K562 (cell line): Measurements from ENCODE around the gene ZBTB46. TPM values are rescaled to one million over a fixed set of nuclear protein-coding genes. Genes with fewer than 3 reads are reported as not detected.
A peak's percentile ranks its signal among the peaks of the same experiment; 100 is the strongest.

Experiments
- ATAC-seq: fragments of 200-7000 bp; cut with Tn5 transposase; 3 replicates; pipeline ENCODE4 v1.9.1; 2020; ENCODE audit warnings: moderate library complexity
- BruUV-seq: library from RNA; stranded (reverse); fragments of 400-500 nt; replicated peaks from 2 replicates; lab custom pipeline; 2021; lab: Mats Ljungman, UMichigan
- CTCF ChIA-PET: fragments of 300-600 bp; formaldehyde crosslinking; extraction: SDS; loops from one replicate; lab custom pipeline; 2021; ENCODE audit warnings: low intra/inter-chr PET ratio; lab: Yijun Ruan, JAX
- POLR2A ChIA-PET: fragments of 300-600, 350-650 bp; sonication (Branson Sonifier 250); formaldehyde crosslinking; extraction: SDS; loops from one replicate; lab custom pipeline; 2021; ENCODE audit warnings: antibody characterized with exemption, inconsistent platforms; lab: Yijun Ruan, JAX
- DNase-seq, 4 experiments: peaks; one replicate each; pipeline versions ENCODE4 v3.0.0 to v3.0.0-alpha.2; 2011 to 2018; ENCODE audit warnings: low spot score in 3 of 4, mixed read lengths in 3 of 4; ENCODE audit errors: extremely low read depth in 1 of 4
- FAIRE-seq: peaks from 2 replicates; lab custom pipeline; 2011; peaks lifted over from hg19 to GRCh38; lab: Jason Lieb, UNC
- H2AFZ ChIP-seq: 2 replicates; pipeline ENCODE4 v1.6.0; 2011; ENCODE audit warnings: low read depth, low read length, control low read depth, inconsistent platforms
- H3K27ac ChIP-seq: fragments of 200-600 bp; 3 replicates; pipeline ENCODE4 v1.8.0; 2011; ENCODE audit warnings: low read depth, mild to moderate bottlenecking, control low read depth, inconsistent platforms, low read length, moderate library complexity, mixed read lengths; ENCODE audit errors: extremely low read depth
- H3K27me3 ChIP-seq, 2 experiments: fragments of 300-600 bp in 1 of 2; 2 replicates in 1 of 2; 3 replicates in 1 of 2; pipeline versions ENCODE4 v1.6.0 to v1.8.0; 2011; ENCODE audit warnings: inconsistent platforms in 2 of 2, low read length in 2 of 2, mild to moderate bottlenecking in 1 of 2, mixed read lengths in 1 of 2, moderate library complexity in 1 of 2; ENCODE audit not compliant: control insufficient read depth in 2 of 2, insufficient read depth in 2 of 2
- H3K36me3 ChIP-seq: fragments of 300-600 bp; 3 replicates; pipeline ENCODE4 v1.8.0; 2011; ENCODE audit warnings: mild to moderate bottlenecking, low read length, inconsistent platforms; ENCODE audit not compliant: control insufficient read depth, insufficient read depth
- H3K4me1 ChIP-seq, 2 experiments: fragments of 200-600 bp in 1 of 2; replicated peaks in 1 of 2; 2 replicates in 1 of 2; 3 replicates in 1 of 2; pipeline versions ENCODE4 v1.5.1 to v1.8.0; 2011; ENCODE audit warnings: inconsistent platforms in 2 of 2, low read length in 2 of 2, mild to moderate bottlenecking in 1 of 2, mixed read lengths in 1 of 2, moderate library complexity in 1 of 2; ENCODE audit not compliant: control insufficient read depth in 2 of 2, insufficient read depth in 2 of 2
- H3K4me2 ChIP-seq: 2 replicates; pipeline ENCODE4 v1.6.1; 2011; ENCODE audit warnings: low read length, control low read depth, inconsistent platforms, mixed read lengths; ENCODE audit not compliant: insufficient read depth
- H3K4me3 ChIP-seq: fragments of 200-600 bp; sonication (generic), shearing (Covaris generic); 2 replicates; pipeline ENCODE4 v1.5.1; 2016; ENCODE audit warnings: control low read depth, inconsistent platforms
- H3K79me2 ChIP-seq: fragments of 200-600 bp; 3 replicates; pipeline ENCODE4 v1.8.0; 2011; ENCODE audit warnings: low read length, inconsistent platforms; ENCODE audit not compliant: control insufficient read depth, insufficient read depth
- H3K9ac ChIP-seq, 2 experiments: 2 replicates each; pipeline versions ENCODE4 v1.6.0 to v1.6.1; 2011; ENCODE audit warnings: low read depth in 2 of 2, low read length in 2 of 2, control low read depth in 1 of 2, inconsistent platforms in 1 of 2, mild to moderate bottlenecking in 1 of 2, mixed read lengths in 1 of 2; ENCODE audit not compliant: insufficient read depth in 1 of 2
- H3K9me1 ChIP-seq: one replicate; pipeline ENCODE4 v1.6.0; 2011; ENCODE audit warnings: inconsistent platforms, mild to moderate bottlenecking, low read length, moderate library complexity; ENCODE audit not compliant: control insufficient read depth, insufficient read depth
- H3K9me3 ChIP-seq: replicated peaks from 2 replicates; pipeline ENCODE4 v1.5.1; 2011; ENCODE audit warnings: low read depth, low read length, inconsistent platforms; ENCODE audit not compliant: control insufficient read depth, insufficient read depth
- H4K20me1 ChIP-seq: replicated peaks from 2 replicates; pipeline ENCODE4 v1.6.1; 2011; ENCODE audit warnings: low read length, inconsistent platforms, mixed read lengths; ENCODE audit not compliant: control insufficient read depth, insufficient read depth
- ATF7 ChIP-seq: fragments of 450-650 bp; IDR thresholded peaks from 2 replicates; pipeline ENCODE4 v1.7.1; 2014; ENCODE audit warnings: mild to moderate bottlenecking, moderate library complexity
- FIP1L1 ChIP-seq: fragments of 200-400 bp; formaldehyde crosslinking; IDR thresholded peaks from 2 replicates; pipeline ENCODE4 v1.6.1; 2018; ENCODE audit warnings: mild to moderate bottlenecking, low read depth, low read length; ENCODE audit not compliant: poor library complexity, severe bottlenecking
- MCM7 ChIP-seq, 2 experiments: fragments of 450-650 bp; IDR thresholded peaks; 2 replicates each; pipeline ENCODE4 v1.6.1; 2016 to 2018
- MTA2 ChIP-seq: fragments of 450-650 bp; IDR thresholded peaks from 2 replicates; pipeline ENCODE4 v1.6.1; 2016; ENCODE audit warnings: low read depth
- MYNN ChIP-seq, 2 experiments: sonication (generic); formaldehyde crosslinking in 1 of 2; IDR thresholded peaks; 2 replicates each; pipeline versions ENCODE4 v1.5.0 to v1.6.1; 2016 to 2020; ENCODE audit warnings: antibody characterized with exemption in 1 of 2, missing genetic modification reagents in 1 of 2
- POLR2AphosphoS2 ChIP-seq: IDR thresholded peaks from 2 replicates; pipeline ENCODE4 v1.6.1; 2012; ENCODE audit warnings: low read length, improper control_type of control experiment
- PURB ChIP-seq: sonication (generic); formaldehyde crosslinking; IDR thresholded peaks from 2 replicates; pipeline ENCODE4 v1.9.0; 2021; ENCODE audit warnings: low read depth, mild to moderate bottlenecking, missing genetic modification reagents
- SLC30A9 ChIP-seq: fragments of 250-450 bp; sonication (Bioruptor Pico); IDR thresholded peaks from 2 replicates; pipeline ENCODE4 v1.8.0; 2022; ENCODE audit warnings: mild to moderate bottlenecking, moderate library complexity
- SMARCC2 ChIP-seq: fragments of 450-650 bp; IDR thresholded peaks from 2 replicates; pipeline ENCODE4 v1.6.1; 2017; ENCODE audit warnings: antibody characterized with exemption, moderate library complexity, mild to moderate bottlenecking, low read depth
- SUPT5H ChIP-seq: fragments of 450-650 bp; IDR thresholded peaks from 2 replicates; pipeline ENCODE4 v1.6.1; 2016
- YBX1 ChIP-seq: fragments of 450-650 bp; IDR thresholded peaks from 2 replicates; pipeline ENCODE4 v1.7.1; 2016; ENCODE audit warnings: mild to moderate bottlenecking
- ZC3H4 ChIP-seq: sonication (generic); formaldehyde crosslinking; IDR thresholded peaks from 2 replicates; pipeline ENCODE4 v1.9.0; 2021; ENCODE audit warnings: missing genetic modification reagents, borderline replicate concordance
- ZC3H8 ChIP-seq: fragments of 450-650 bp; IDR thresholded peaks from 2 replicates; pipeline ENCODE4 v1.6.1; 2017
- ZNF75A ChIP-seq: fragments of 450-650 bp; formaldehyde crosslinking; IDR thresholded peaks from 2 replicates; pipeline ENCODE4 v1.4.0; 2020; ENCODE audit warnings: mild to moderate bottlenecking
- WGBS: fragments of 100-300 bp; shearing (Covaris generic); methylation state at CpG from one replicate; pipeline ENCODE4 v1.1.6; 2016; ENCODE audit warnings: low coverage, mixed read lengths; ENCODE audit not compliant: insufficient coverage; ENCODE audit errors: missing lambda C conversion rate; 5-methylcytosine and 5-hydroxymethylcytosine counted together
- in situ Hi-C: fragments of 300-500 bp; cut with MboI; formaldehyde crosslinking; loops from 4 replicates; pipeline ENCODE4 v1.15.0; 2018; ENCODE audit warnings: inconsistent platforms, mixed read lengths
- intact Hi-C: fragments of 100-400 bp; cut with micrococcal nuclease; formaldehyde crosslinking; loops from 2 replicates; pipeline ENCODE4 v1.14.2; 2022
- polyA plus RNA-seq, 8 experiments: library from polyadenylated mRNA; depleted of rRNA in 4 of 8; stranded (reverse) in 5 of 8; unstranded in 3 of 8; fragments of >200 nt; fragmentation: Nextera tagmentation in 2 of 8; fragmentation: Illumina TruSeq in 1 of 8; extraction: Ambion mirVana in 2 of 8; extraction: Trizol in 1 of 8; gene quantifications; 2 replicates each; pipeline versions ENCODE4 v1.2.1 to v1.2.3, GENCODE V29; 2011 to 2014; ENCODE audit warnings: inconsistent platforms in 1 of 8, missing spikeins in 1 of 8
- total RNA-seq, 7 experiments: library from RNA; depleted of rRNA in 6 of 7; stranded (reverse); fragments of >200 nt in 6 of 7; fragmentation: Illumina TruSeq in 2 of 7; extraction: Trizol in 2 of 7; gene quantifications; 2 replicates each; pipeline versions ENCODE4 v1.2.1 to v1.2.3, GENCODE V29; 2011 to 2021; ENCODE audit warnings: low replicate concordance in 1 of 7
- TF ChIP-seq, protein P1 (sequence below), 3 experiments: fragments of 200-800 bp in 1 of 3; sonication (Bioruptor generic) in 1 of 3; sonication (generic) in 1 of 3; formaldehyde crosslinking in 1 of 3; IDR thresholded peaks; 2 replicates each; pipeline versions ENCODE4 v1.6.1 to v1.8.0; 2016 to 2022; ENCODE audit warnings: mild to moderate bottlenecking in 2 of 3, missing compliant biosample characterization in 2 of 3, missing genetic modification characterization in 2 of 3, missing genetic modification reagents in 1 of 3
- TF ChIP-seq, protein P2 (sequence below): sonication (generic); formaldehyde crosslinking; IDR thresholded peaks from 2 replicates; pipeline ENCODE4 v1.8.0; 2022; ENCODE audit warnings: mild to moderate bottlenecking, missing genetic modification reagents, borderline replicate concordance

ZBTB46 gene
- total and polyA plus RNA-seq, 9 of the 15 experiments (the other 6 are each of a cell fraction or from before 2014, with no cell fraction given), result 0.29 to 4.1 (median 1.1) TPM

DNA sequence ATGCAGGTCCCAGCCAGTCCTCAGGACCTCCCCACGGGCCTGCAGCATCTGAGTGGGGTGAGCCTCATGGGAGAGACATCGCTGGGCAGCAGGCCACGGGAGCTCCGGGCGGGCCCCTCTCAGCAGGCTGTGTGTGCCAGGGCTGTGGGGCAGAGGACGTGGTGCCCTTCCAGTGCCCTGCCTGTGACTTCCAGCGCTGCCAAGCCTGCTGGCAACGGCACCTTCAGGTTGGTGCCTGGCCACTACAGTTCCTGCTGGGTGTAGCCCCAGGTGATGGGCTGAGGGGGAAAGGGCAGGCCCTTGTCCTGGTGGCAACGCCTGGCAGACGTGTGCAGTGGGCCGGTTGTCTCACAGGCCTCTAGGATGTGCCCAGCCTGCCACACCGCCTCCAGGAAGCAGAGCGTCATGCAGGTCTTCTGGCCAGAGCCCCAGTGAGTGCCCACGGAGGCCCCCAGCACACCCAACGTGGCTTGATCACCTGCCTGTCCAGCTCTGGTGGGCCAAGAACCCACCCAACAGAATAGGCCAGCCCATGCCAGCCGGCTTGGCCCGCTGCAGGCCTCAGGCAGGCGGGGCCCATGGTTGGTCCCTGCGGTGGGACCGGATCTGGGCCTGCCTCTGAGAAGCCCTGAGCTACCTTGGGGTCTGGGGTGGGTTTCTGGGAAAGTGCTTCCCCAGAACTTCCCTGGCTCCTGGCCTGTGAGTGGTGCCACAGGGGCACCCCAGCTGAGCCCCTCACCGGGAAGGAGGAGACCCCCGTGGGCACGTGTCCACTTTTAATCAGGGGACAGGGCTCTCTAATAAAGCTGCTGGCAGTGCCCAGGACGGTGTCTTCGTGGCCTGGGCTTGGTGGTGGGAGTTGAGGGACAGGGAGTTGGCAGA is 135.4 kb downstream of the ZBTB46 start:
- H3K4me1 ChIP-seq, result peaks cover 9 to 76% of the 10 kb centered on the region in 2 experiments
- H3K36me3 ChIP-seq, result peaks cover 31% of the 10 kb centered on the region; the same call in 2 of the 3 replicates
- no peaks in the 10 kb centered on the region for H3K79me2 ChIP-seq
- no peaks in the 10 kb centered on the region for H3K9me3 ChIP-seq
- H3K27me3 ChIP-seq, result no peaks in the 10 kb centered on the region
- BruUV-seq, result no TSS peak
- no peak overlapping the region for H3K27ac ChIP-seq
- H3K4me2 ChIP-seq, result no peak overlapping the region
- POLR2A ChIA-PET, result no interaction called here
- peak overlapping the region in 1 of 2 experiments; percentile 36; a peak in 1 of 4 replicates for H3K9ac ChIP-seq
- WGBS, result 92% methylated on average over 19 of the region's 25 CpGs
- H3K4me3 ChIP-seq, result no peak overlapping the region
- no peak for FAIRE-seq
- no peak for ATAC-seq
- intact Hi-C loops, result no loop called here
- DNase-seq, result peak in 1 of 4 experiments; percentile 7
- no peaks in the 10 kb centered on the region for H3K9me1 ChIP-seq
- CTCF ChIA-PET, result no interaction called here
- no peaks in the 10 kb centered on the region; the same call in 1 of the 2 replicates for H4K20me1 ChIP-seq
- H2AFZ ChIP-seq, result no peak overlapping the region
- in situ Hi-C loops, result no loop called here
- TF ChIP-seq MCM7 (IDR thresholded peaks at IDR 0.05), result no peak
- no peak for TF ChIP-seq SMARCC2
- no peak for TF ChIP-seq ATF7
- no peak for TF ChIP-seq ZNF75A
- TF ChIP-seq MYNN (IDR thresholded peaks at IDR 0.05), result 0 out of 2 replicates have a peak, but pooled peaks have one; percentile 20
- no peak for TF ChIP-seq MYNN (CRISPR knock-in tag; IDR thresholded peaks at IDR 0.05)
- TF ChIP-seq ZC3H4 (CRISPR knock-in tag), result no peak
- no peak for TF ChIP-seq YBX1
- TF ChIP-seq SLC30A9 (CRISPR knock-in tag), result no peak
- TF ChIP-seq POLR2AphosphoS2, result no peak
- TF ChIP-seq, protein P1, sequence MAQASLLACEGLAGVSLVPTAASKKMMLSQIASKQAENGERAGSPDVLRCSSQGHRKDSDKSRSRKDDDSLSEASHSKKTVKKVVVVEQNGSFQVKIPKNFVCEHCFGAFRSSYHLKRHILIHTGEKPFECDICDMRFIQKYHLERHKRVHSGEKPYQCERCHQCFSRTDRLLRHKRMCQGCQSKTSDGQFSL (CRISPR knock-in tag; IDR thresholded peaks at IDR 0.05), result no peak
- TF ChIP-seq, protein P1 (tag; IDR thresholded peaks at IDR 0.05), result no peak
- TF ChIP-seq, protein P2, sequence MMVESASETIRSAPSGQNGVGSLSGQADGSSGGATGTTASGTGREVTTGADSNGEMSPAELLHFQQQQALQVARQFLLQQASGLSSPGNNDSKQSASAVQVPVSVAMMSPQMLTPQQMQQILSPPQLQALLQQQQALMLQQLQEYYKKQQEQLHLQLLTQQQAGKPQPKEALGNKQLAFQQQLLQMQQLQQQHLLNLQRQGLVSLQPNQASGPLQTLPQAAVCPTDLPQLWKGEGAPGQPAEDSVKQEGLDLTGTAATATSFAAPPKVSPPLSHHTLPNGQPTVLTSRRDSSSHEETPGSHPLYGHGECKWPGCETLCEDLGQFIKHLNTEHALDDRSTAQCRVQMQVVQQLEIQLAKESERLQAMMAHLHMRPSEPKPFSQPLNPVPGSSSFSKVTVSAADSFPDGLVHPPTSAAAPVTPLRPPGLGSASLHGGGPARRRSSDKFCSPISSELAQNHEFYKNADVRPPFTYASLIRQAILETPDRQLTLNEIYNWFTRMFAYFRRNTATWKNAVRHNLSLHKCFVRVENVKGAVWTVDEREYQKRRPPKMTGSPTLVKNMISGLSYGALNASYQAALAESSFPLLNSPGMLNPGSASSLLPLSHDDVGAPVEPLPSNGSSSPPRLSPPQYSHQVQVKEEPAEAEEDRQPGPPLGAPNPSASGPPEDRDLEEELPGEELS, result no peak
- no peak for TF ChIP-seq ZC3H8
- no peak for TF ChIP-seq MTA2
- no peak for TF ChIP-seq PURB
- TF ChIP-seq SUPT5H, result 0 out of 2 replicates have a peak, but pooled peaks have one; percentile 37
- peak; percentile 18 for TF ChIP-seq FIP1L1
